Measurements from ENCODE around the gene DCLRE1C. TPM values are rescaled to one million over a fixed set of nuclear protein-coding genes. Genes with fewer than 3 reads are reported as not detected.
"Not testable (repeated sequence)": the region's sequence is repeated elsewhere in the genome, so short reads cannot be mapped to it uniquely, and the experiment has no call there.

Gene DCLRE1C
- total RNA-seq, 8 experiments from 2014 or later, result 7.3 to 20.8 (median 11.2) TPM

DNA sequence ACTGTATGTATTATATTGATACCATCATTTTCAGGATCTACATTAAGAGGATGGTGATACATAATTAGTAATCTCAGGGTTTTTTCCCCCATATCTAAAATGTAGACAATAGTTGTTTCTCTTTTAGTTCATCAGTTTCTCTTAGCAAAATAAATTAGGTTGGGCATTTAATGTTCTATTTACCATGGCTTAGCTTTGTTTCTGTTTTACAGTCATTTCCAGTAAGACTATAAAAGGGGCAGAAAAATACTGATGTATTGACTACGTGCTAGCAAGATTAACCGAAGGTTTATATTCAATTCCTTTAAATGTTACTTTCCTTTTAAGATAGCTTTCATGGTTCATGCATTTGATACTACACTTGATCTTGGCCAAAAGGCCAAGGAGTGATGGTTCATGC, 49.0 kb downstream of the DCLRE1C start:
- ATAC-seq (replicated peaks in 6 of 8), result no peak
- Histone ChIP-seq H3K4me1 (replicated peaks in 1 of 2) (no peaks in the 10 kb centered on the region), H3K4me3 (no peak overlapping the region), H3K27ac (no peak overlapping the region)
- in situ Hi-C loops (cut with MboI; ENCODE audit: low pct_unique_long_range_greater_than_20kb in 2 of 9, low sequenced_read_pairs in 9 of 9, unreplicated experiment in 9 of 9), result no loop called here
- WGBS, 10 experiments, result 80 to 100% (median 100%) methylated on average over 2 of the region's 2 CpGs; no CpG with 5 or more reads in 1 of the 10 experiments

DNA sequence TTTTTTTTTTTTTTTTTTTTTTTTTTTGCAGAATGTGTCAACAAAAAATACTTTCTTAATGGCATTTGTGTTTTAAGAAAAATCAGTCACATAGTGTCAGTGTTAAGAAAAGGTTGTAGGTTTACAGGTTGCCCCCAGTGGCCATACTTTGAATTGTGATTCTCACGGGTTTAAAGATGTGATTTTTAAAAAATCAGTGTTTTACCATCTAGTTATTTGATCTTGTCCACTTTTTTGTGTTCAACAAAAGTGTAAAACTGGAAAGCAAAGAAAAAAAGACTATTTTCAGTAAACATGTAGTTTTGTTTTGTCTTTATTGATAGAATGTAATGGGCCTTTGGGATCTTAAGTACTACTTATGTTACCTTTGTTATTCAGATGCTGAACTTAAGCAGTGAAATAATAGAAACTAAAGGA, 49.6 kb downstream of the DCLRE1C start:
- ATAC-seq (replicated peaks in 6 of 8), result peak in 3 of 8 experiments; percentile 47 to 57 (median 55)
- in situ Hi-C loops (cut with MboI; ENCODE audit: low pct_unique_long_range_greater_than_20kb in 2 of 9, low sequenced_read_pairs in 9 of 9, unreplicated experiment in 9 of 9), result no loop called here
- Histone ChIP-seq H3K4me1 (replicated peaks in 1 of 2) (no peaks in the 10 kb centered on the region), H3K4me3 (no peak overlapping the region), H3K27ac (no peak overlapping the region)
- WGBS, 10 experiments, result 44 to 80% (median 60%) methylated on average over 1 of the region's 1 CpG; no CpG with 5 or more reads in 5 of the 10 experiments

DNA sequence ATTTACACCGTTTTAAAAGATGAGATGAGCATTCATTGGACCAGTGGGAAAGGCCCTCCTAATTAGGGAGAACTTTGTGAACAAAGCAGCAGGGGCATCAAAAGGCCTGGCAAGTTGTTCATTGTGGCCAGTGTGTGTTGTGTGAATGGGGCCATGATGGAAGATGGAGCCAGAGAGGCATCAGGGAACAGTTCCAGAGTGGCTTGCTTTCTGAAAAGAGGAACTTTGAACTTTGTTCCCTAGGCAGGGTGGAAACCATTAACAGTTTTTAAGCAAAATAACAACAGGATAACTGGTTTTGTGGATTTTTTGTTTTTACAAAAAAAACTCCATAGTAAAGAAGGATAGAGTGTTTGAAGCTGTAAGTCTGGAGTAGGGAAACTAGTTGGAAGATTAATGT, 62.7 kb downstream of the DCLRE1C start:
- ATAC-seq (replicated peaks in 6 of 8), result no peak
- Histone ChIP-seq H3K27ac (no peak overlapping the region), H3K4me1 (replicated peaks in 1 of 2) (no peaks in the 10 kb centered on the region), H3K4me3 (no peak overlapping the region)
- in situ Hi-C loops (cut with MboI; ENCODE audit: low pct_unique_long_range_greater_than_20kb in 2 of 9, low sequenced_read_pairs in 9 of 9, unreplicated experiment in 9 of 9), result no loop called here
- WGBS, 10 experiments, result 86 to 100% (median 100%) methylated on average over 1 of the region's 1 CpG; no CpG with 5 or more reads in 4 of the 10 experiments

DNA sequence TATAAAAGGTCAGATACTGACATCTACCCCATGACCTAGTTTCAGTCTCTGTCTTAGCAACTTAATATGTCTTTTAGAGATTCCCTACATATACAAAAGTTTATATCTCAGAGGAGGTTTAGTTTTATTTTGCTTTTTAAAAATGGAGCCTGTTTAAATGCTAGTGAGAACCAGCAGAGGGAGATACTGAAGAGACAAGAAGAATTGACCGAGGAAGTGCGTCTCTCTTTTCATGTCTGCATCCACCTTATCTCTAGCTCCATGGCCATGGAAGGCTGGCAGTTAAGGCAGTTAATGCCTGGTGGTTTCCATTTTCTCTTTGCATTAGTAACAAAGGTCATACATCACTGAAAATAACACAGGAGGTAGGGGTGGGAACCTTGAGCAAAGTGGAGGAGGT, 64.6 kb downstream of the DCLRE1C start:
- WGBS, 10 experiments, result 80 to 100% (median 95%) methylated on average over 2 of the region's 2 CpGs; no CpG with 5 or more reads in 5 of the 10 experiments
- Histone ChIP-seq H3K4me1 (replicated peaks in 1 of 2) (no peaks in the 10 kb centered on the region), H3K27ac (no peak overlapping the region), H3K4me3 (no peak overlapping the region)
- in situ Hi-C loops (cut with MboI; ENCODE audit: low pct_unique_long_range_greater_than_20kb in 2 of 9, low sequenced_read_pairs in 9 of 9, unreplicated experiment in 9 of 9), result no loop called here
- no peak for ATAC-seq (replicated peaks in 6 of 8)

DNA sequence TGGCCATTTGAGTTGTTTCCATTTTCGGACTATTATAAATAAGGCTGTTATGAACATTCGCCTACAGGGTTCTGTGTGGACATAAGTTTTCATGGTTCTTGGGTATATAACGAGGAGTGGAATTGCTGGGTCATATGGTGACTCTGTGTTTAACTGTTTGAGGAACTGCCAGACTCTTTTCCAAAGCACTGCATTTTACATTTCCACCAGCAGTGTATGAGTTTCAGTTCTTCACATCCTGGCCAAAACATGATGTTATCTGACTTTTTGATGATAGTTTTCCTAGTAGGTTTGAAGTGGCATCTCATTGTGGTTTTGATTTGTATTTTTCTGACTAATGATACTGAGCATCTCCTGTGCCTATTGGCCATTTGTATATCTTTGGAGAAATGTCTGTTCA, 69.8 kb downstream of the DCLRE1C start:
- WGBS, 10 experiments, result 84 to 100% (median 94%) methylated on average over 1 to 3 of the region's 3 CpGs
- peaks cover 4 to 7% of the 10 kb centered on the region in 2 donors for H3K4me1 ChIP-seq (replicated peaks in 1 of 2)
- in situ Hi-C loops (cut with MboI; ENCODE audit: low pct_unique_long_range_greater_than_20kb in 2 of 9, low sequenced_read_pairs in 9 of 9, unreplicated experiment in 9 of 9), result no loop called here
- ATAC-seq (replicated peaks in 6 of 8), result no peak
- H3K4me3 ChIP-seq, result no peak overlapping the region
- H3K27ac ChIP-seq, result no peak overlapping the region

DNA sequence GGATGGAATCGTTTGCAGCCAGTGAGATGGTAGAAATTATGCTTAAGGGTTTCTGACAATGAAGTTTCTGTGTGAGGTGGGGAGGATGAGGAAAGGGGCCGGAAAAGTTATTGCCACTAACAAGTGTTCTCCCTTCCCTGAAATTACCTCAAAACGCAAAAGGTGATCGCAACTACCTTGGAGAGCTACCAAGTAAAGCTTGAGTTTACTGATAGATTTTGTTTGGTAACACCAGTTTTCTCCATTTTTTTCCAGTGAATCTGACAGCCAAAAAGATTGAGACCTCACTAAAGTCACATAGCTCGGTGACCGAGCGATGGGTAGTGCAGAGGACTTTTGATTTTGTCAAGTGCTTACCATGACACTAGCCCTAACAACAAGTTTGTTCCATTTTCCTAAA, 73.7 kb downstream of the DCLRE1C start:
- in situ Hi-C loops (cut with MboI; ENCODE audit: low pct_unique_long_range_greater_than_20kb in 2 of 9, low sequenced_read_pairs in 9 of 9, unreplicated experiment in 9 of 9), result no loop called here
- 0 to 71% (median 26%) methylated on average over 1 to 7 of the region's 7 CpGs; no CpG with 5 or more reads in 3 of the 10 experiments for WGBS, 10 experiments
- Histone ChIP-seq H3K4me1 (replicated peaks in 1 of 2) (peaks cover 8 to 17% of the 10 kb centered on the region in 2 donors), H3K4me3 (peak overlapping the region; percentile 58 to 85 (median 81)), H3K27ac (no peak overlapping the region)
- ATAC-seq (replicated peaks in 6 of 8), result no peak

DNA sequence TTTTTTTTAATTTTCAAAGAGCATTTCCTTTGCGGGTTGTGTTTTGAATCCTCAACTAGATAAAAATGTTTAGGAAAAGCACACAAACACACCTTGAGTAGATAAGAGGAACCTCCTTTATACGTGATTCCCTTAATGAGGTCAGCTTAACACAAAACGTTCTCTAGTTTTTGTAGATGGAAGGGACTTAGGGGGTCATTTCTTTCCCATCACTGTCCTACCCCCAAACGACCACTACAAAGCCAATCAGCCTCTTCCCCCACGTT, 74.0 kb downstream of the DCLRE1C start:
- ATAC-seq (replicated peaks in 6 of 8), result no peak
- Histone ChIP-seq H3K27ac (no peak overlapping the region), H3K4me1 (replicated peaks in 1 of 2) (peaks cover 8 to 17% of the 10 kb centered on the region in 2 donors), H3K4me3 (peak overlapping the region; percentile 58 to 85 (median 81))
- in situ Hi-C loops (cut with MboI; ENCODE audit: low pct_unique_long_range_greater_than_20kb in 2 of 9, low sequenced_read_pairs in 9 of 9, unreplicated experiment in 9 of 9), result no loop called here
- WGBS, 10 experiments, result 0 to 3% (median 0%) methylated on average over 1 to 5 of the region's 5 CpGs; no CpG with 5 or more reads in 1 of the 10 experiments

DNA sequence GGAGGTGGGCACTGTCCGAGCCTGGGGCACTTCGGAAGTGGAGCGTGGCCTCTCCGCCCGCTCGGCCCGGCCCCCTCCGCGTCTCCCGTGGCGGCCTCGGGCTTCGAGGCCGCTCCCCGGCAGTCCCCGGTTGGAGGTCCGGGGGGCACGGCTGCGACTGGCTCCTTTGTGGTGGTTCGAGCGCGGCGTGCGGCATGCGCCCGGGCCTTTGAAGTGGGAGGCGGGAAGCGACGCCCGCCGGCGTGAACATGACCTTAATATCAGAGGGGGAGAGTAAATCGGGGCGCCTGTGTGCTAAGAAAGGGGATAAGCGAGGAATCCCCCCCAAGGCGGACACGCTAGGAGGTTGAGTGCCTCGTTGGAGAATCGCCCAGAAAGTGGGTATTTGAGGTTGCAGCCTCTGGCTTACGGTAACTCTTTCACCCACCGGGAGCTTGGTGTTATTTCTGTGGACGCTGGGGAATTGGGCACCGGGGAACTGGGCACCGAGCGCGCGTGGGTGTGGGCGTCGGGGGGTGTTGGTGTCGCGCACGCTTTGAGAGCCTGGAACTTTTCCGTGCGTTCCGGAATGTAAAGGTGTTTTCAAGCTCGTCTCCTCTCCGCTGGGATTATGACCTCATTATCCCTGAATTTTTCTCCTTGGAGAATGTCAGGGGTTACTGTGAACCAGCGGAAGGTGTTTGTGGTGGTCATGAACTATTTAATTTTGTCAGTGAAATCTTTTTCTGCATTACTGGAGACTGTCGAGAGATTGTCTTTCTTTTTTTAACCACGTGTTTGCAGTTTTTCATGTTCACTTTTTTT, 74.6 kb downstream of the DCLRE1C start:
- H3K4me3 ChIP-seq, result peak overlapping the region; percentile 58 to 85 (median 81)
- ATAC-seq (replicated peaks in 6 of 8), result no peak
- peak overlapping the region; percentile 47 to 70 for H3K27ac ChIP-seq
- in situ Hi-C loops (cut with MboI; ENCODE audit: low pct_unique_long_range_greater_than_20kb in 2 of 9, low sequenced_read_pairs in 9 of 9, unreplicated experiment in 9 of 9), result no loop called here
- 0 to 2% (median 0%) methylated on average over 4 to 25 of the region's 60 CpGs for WGBS, 10 experiments
- peaks cover 8 to 17% of the 10 kb centered on the region in 2 donors for H3K4me1 ChIP-seq (replicated peaks in 1 of 2)

DNA sequence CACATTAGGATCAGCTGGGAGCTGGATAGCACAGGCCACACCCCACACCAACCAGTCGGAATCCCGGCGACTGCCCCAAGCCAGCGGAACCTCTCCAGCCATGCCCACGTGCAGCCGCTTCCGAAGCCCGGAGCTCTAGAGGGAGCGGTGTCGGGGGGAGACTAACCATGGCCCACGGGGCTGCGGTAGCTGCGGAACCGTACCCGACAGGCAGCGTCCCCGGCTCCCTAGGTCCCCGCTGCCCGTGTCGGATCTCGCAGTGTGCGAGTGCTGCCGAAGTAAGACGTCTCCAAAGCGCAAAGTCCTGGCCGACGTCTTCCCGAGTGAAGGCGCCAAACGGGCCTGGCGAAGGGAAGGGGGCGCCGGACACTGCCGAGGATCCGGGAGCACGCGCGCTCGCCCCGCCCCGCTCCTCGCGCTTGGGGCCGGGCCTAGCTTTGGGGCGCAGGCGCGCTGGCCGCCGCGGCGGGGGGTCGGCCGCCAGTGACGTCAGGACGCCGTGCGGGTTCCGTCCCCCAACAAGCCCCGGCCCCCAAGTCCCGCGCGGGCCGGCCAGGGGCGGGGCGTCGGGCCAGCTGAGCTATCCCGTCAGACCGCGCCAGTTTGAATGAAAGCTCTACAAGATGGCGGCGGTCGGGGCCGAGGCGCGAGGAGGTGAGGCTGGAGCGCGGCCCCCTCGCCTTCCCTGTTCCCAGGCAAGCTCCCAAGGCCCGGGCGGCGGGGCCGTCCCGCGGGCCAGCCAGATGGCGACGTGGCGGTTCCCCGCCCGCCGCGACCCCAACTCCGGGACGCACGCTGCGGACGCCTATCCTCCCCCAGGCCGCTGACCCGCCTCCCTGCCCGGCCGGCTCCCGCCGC, 75.4 kb downstream of the DCLRE1C start, which contains the start of gene SUV39H2:
Gene SUV39H2, plus strand, starts transcription at position 601 of the 858 bp plus-strand sequence. Its CDS starts 23 bp downstream, at position 624.
- peak; percentile 82 to 91 (median 88) for ATAC-seq (replicated peaks in 6 of 8)
- in situ Hi-C loops (cut with MboI; ENCODE audit: low pct_unique_long_range_greater_than_20kb in 2 of 9, low sequenced_read_pairs in 9 of 9, unreplicated experiment in 9 of 9), result no loop called here
- Histone ChIP-seq H3K27ac (peak within 1 kb of the TSS; percentile 70 to 78), H3K4me3 (peak within 1 kb of the TSS; percentile 58 to 85 (median 81)), H3K4me1 (replicated peaks in 1 of 2) (peaks cover 8 to 17% of the 10 kb centered on the region in 2 donors)
- WGBS, 10 experiments, result 0 to 4% (median 0%) methylated on average over 1 to 18 of the region's 102 CpGs; no CpG with 5 or more reads in 4 of the 10 experiments

DNA sequence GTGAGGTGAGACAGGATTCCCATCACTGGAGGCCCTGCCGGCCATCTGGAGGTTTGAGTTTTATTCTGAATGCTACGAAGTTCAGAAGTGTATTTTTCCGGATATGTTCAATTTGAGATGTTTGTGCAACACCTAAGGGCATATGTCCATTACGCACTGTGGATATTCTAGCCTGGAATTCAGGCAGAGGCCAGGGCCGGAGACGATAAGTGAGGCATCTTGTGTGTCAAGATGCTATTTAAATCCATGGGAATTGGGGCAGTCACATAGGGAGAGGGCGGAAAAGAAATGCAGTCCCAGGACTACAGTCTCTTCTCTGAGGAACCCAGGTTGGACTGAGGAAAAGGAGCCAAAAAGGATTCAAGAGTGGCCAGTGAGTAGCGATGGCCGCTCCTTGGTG, 77.1 kb downstream of the DCLRE1C start:
- peak overlapping the region; percentile 58 to 85 (median 81) for H3K4me3 ChIP-seq
- H3K4me1 ChIP-seq (replicated peaks in 1 of 2), result peaks cover 8 to 17% of the 10 kb centered on the region in 2 donors
- ATAC-seq (replicated peaks in 6 of 8), result no peak
- H3K27ac ChIP-seq, result peak overlapping the region in 1 of 2 donors; percentile 78
- in situ Hi-C loops (cut with MboI; ENCODE audit: low pct_unique_long_range_greater_than_20kb in 2 of 9, low sequenced_read_pairs in 9 of 9, unreplicated experiment in 9 of 9), result no loop called here
- WGBS, 10 experiments, result 80 to 98% (median 93%) methylated on average over 2 to 8 of the region's 9 CpGs; no CpG with 5 or more reads in 3 of the 10 experiments

DNA sequence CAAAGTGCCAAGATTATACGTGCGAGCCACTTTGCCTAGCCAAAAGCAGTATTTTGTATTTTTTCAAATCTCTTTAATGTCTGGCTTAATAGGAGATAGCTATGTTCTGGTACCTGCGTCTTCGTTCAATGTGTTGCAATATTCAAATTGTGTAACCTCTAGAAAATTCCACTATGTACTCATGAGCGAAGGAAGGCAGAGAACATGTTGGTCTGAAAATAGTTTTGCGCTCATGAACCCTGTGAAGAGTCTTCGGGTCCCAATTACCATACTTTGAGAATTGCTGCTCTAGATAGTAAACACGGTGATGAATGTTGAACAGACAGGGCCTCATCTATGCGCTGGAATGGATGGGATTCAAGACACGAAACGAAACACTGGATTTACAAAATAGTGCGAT, 78.0 kb downstream of the DCLRE1C start:
- in situ Hi-C loops (cut with MboI; ENCODE audit: low pct_unique_long_range_greater_than_20kb in 2 of 9, low sequenced_read_pairs in 9 of 9, unreplicated experiment in 9 of 9), result no loop called here
- 91 to 100% (median 94%) methylated on average over 4 to 12 of the region's 12 CpGs for WGBS, 10 experiments
- Histone ChIP-seq H3K4me1 (replicated peaks in 1 of 2) (peaks cover 8 to 17% of the 10 kb centered on the region in 2 donors), H3K4me3 (no peak overlapping the region), H3K27ac (no peak overlapping the region)
- no peak for ATAC-seq (replicated peaks in 6 of 8)

DNA sequence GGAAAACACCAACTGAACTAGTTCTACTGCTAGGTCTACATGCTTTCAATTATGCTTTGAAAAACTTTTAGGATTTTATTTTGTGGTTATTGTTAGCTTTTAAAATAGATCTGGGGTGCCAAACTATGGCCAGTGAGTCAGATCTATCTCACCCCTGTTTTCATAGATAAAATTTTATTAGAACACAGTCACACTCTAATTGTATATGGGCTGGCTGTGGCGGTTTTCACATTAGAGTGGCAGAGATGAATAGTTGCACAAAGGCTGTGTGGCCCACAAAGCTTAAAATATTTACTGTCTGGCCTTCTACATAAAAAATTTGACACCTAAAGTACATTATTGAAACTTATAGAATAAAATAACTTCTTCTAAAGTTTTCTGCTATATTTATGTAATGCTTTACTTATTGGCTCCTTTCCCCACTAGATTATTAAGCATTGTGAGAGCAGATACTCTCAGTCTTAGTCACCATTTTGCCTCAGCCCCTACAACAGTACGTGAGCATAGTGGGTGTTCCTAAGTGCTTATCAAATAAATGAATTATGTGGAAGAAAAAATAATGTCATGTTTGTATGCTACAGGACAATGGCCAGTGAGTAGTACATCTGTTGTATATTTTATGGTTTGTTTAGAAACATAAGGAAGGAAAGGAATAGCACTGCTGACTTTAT, 80.7 kb downstream of the DCLRE1C start:
- H3K27ac ChIP-seq, result no peak overlapping the region
- 28 to 100% (median 73%) methylated on average over 1 to 2 of the region's 2 CpGs; no CpG with 5 or more reads in 2 of the 10 experiments for WGBS, 10 experiments
- in situ Hi-C loops (cut with MboI; ENCODE audit: low pct_unique_long_range_greater_than_20kb in 2 of 9, low sequenced_read_pairs in 9 of 9, unreplicated experiment in 9 of 9), result no loop called here
- H3K4me1 ChIP-seq (replicated peaks in 1 of 2), result peaks cover 4 to 10% of the 10 kb centered on the region in 2 donors
- H3K4me3 ChIP-seq, result no peak overlapping the region
- ATAC-seq (replicated peaks in 6 of 8), result no peak

DNA sequence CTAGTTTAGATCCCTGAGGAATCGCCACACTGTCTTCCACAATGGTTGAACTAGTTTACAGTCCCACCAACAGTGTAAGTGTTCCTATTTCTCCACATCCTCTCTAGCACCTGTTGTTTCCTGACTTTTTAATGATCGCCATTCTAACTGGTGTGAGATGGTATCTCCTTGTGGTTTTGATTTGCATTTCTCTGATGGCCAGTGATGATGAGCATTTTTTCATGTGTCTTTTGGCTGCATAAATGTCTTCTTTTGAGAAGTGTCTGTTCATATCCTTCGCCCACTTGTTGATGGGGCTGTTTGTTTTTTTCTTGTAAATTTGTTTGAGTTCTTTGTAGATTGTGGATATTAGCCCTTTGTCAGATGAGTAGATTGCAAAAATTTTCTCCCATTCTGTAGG, 89.0 kb downstream of the DCLRE1C start:
- ATAC-seq (replicated peaks in 6 of 8); H3K27ac ChIP-seq; H3K4me1 ChIP-seq (replicated peaks in 1 of 2); H3K4me3 ChIP-seq; in situ Hi-C loops (cut with MboI; ENCODE audit: low pct_unique_long_range_greater_than_20kb in 2 of 9, low sequenced_read_pairs in 9 of 9, unreplicated experiment in 9 of 9): not testable (repeated sequence)
- WGBS, 10 experiments, result no CpG with 5 or more reads among the region's 3 CpGs

All from motor neuron (in vitro differentiated cells).